ENCODE measurements around the gene IRF5.

The IRF5 gene

DNA sequence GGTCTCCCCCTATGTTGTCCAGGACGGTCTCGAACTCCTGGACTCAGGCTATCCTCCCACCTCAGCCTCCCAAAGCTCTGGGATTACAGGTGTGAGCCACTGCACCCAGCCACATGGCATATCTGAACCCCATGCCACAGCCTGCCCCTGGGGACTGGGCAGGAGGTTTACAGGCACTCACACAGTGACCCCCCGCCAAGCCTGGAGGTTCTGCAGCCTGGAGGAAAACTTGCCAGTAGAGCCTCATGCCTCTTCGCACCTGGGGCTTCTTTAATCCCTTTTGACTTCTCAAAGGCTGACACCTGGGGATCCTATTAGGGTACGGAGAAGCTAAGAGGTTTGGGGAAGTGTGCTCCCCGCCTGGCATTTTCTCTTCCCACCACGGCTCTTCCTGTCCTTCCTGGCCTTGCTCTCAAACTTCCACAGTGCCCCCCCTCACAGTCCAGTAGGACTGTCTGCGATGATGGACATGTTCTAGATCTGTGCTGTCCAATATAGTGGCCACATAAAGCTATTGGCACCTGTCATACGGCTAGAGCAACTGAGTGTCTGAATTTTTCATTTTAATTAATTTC is 15.8 kb upstream of the IRF5 start:
- DNase-seq: no peak

DNA sequence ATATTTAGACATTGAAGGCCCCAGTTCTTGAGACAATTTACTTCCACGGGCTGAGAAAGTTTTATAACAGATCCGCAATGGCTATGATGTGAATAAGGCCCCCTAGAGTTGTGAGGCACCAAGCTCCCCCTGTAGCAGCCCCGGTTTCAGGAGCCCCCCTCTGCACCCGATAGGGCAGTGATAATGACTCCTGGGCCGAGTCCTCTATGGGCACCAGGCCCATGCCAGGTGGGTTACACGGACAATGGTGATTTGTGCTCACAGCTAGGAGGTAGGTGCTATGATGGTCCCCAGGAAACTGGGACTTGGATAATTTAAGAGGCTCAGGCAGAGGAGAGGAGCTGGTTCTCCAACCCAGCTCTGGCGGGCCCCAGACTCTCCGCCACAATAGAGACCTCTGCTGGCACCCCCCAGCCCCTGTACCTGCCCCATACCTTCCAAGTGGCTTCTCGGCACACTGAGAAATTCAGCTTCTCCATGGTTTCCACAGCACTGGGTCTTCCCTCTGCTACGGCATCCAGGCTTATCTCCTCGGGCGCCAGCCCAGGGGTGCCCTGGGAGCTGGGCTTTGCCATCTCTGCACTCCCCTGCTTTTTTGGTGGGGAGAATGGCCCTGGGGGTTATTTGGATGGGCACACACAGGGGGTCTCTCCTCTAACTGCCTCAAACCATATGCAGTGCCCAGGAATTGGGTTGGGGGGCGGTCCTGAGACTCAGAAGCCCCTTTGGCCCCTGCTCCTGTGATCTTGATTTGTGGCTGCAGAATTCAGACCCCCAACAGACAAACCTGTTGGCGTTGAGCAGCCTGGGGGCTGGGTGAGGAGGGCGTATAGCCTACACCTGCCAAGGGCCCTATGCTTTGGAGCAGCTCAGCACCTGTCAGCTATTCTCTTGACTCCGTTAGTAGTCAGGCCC is 15.0 kb upstream of the IRF5 start:
- no peak for DNase-seq

DNA sequence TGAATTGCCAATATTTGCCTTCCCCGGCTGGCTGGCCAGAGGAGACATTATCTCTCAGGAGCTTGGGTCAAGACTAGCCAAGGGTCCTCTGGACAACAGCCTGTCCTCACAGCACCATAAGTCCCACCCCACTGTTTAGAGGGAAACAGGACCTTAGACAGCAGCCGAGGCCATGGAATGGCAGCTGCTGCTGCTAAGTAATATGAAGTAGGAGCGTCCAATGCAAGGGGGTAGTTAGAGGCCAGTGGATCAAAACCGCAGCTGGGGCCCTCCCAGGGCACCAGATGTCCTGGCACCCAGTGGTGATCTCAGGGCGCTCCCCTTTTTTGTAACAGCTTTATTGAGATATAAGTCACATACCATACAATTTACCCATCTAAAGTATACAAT is 14.3 kb upstream of the IRF5 start:
- no peak for DNase-seq

- no peak for DNase-seq
Observed at GRCh38 chr7:128924707-128925588, 12.8 kb upstream of the IRF5 start.

DNA sequence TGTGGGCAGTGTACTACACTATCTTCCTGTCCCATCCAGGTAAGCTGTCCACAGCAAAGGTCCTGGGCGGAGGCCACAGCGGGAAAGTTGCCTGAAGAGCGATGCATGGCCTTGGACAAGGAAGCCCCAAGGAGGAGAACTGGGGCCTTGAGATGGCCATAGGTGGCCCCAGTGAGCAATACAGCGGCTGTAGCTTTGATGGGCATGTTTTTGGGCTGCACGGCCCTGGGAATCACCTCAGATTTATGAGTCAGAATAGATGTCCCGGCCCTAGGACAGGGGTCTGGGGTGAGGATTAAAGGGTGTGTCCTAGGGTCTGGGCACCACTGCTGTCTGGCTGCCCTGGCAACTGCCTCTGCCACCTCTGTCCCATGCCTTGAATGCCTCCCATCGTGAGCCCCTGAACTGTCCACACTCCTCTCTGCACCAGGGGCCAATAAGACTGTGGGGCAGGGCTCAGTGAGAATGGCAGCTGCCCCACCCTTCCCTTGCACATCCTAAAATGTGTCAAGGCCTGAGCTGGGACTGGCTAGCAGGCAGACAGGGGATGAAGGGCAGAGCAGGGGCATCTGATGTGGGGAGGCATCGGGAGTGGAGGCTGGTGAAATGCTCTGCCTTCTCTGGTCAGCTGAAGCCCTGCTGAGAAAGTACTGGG is 9.4 kb upstream of the IRF5 start:
- no peak for DNase-seq

DNA sequence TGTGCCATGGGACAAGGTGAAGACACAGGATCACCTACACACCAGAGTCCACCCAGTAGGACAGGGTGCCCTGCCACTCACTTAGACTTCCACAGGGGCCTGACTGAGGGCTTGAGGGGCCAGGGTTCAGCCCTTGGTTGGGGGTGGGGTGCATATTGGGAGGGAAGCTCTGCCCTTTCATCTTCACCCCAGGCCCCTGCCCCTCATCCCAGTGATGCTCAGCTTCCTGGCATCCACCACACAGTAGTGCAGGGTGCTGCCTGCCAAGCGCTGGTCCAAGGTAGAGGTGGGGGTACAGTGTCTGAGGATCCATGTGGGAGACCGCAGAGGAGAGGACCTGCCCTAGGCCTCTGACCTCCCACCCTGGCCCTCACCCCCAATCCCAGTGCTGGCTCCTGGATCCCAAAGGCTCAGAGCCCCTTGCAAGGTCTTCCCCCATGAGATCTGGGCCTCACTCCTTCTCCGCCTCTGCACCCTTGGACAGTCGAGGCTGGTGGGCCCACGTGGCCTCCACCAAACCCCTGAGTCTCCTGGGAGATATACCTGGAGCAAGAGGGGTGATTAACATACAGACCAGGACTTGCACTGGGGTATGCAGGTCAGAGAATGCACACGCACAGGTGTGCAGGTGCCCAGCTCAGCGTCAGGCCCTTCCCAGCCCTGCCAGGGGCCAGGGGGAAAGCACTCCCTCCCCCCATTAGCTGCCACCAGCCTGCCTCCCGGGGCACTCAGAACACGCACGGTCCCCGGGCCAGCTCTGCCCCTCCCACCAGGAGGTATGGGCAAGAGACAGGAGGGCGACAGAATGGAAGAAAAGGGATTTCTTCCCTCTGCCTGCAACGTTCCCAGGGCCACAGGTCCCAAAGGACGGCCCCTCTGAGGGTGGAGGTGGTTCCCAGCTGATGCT is 8.6 kb upstream of the IRF5 start:
- no peak for DNase-seq

DNA sequence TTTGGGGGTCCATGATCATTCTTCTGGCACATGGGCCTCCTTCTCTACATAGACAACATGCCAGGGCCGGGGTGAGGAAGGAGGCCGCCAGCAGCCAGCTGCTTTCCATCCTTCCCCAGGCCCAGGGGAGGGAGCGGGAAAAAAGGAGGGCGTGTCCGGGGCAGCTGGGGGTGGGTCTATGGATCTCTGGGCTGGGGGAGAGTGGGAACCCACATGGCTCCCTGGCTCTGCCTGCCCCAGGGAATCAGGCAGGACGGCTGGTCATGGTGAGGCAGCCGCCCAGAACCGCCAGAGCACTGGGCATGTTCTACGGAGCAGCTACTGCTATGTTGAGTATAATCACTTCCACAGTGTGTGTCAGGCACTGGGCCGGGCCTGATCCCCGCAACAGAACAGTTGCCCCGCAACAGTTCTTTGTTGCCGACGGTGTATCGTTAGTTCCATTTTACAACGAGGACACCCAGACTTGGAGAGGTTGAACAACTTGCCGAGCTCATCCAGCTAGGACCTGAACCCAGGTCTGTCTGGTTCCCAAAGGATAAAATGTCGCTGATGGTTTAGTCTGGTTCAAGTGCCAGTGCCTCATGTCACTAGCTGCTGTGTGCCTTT is 6.4 kb upstream of the IRF5 start:
- no peak for DNase-seq

GRCh38 chr7:128931965-128932861 is 5.5 kb upstream of the IRF5 start:
- no peak for DNase-seq

DNA sequence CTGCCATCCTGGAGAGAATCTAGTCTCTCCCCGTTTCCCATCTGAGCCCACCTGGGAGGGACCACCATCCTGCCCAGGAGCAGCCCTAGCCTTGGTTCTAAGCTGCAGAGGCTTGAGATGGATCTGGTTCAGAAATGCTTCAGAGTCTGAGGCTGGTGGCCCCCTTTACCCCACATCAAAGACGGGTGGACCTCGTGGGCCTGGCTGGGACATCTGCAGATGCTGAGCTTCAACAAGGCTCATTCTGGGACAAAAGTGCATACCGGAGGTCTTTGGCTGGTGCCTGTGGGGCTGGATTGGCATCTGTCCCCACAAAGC is 4.9 kb upstream of the IRF5 start:
- no peak for DNase-seq

GRCh38 chr7:128933180-128933891 is 4.4 kb upstream of the IRF5 start:
- DNase-seq: no peak

GRCh38 chr7:128934361-128935341 is 3.1 kb upstream of the IRF5 start:
- DNase-seq: no peak

DNA sequence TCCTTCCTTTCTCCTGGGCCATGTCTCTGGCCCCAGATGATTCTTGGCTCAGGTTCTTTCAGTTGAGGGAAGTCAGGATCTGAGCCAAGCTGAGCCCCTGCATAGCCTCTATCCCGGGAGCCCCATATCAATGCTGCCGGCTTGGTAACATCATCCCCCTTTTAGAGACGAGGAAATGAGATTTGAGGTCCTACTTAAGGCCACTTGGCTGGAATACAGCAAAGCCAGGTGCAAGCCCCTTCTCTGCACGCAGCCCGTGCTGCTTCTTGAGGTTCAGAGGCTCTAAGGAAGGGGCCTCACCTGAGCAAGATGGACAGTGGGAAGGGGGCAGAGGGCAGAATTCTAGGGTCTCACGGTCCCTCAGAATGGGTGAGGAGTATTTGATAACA is 2.4 kb upstream of the IRF5 start:
- no peak for DNase-seq

DNA sequence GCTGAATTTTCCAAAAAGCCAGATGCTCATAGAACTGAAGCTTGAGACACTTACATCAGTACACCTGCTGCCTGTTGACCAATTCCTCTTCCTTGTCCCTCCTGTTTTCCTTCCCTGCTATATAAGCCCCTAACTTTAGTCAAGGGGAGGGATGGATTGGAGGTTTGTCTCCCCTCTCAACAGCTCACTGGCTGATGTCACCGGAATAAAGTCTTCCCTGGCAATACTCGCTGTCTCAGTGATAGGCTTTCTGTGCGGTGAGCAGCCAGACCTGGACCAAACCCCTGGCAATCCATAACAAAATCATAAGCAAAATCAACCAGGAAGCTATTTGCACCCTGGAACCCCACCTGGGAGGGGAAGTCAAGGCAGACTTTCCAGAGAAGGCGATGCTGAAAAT is 929 bp upstream of the IRF5 start:
- DNase-seq: no peak

- no peak for DNase-seq
Observed at GRCh38 chr7:128937271-128937646, 468 bp upstream of the IRF5 start.

DNA sequence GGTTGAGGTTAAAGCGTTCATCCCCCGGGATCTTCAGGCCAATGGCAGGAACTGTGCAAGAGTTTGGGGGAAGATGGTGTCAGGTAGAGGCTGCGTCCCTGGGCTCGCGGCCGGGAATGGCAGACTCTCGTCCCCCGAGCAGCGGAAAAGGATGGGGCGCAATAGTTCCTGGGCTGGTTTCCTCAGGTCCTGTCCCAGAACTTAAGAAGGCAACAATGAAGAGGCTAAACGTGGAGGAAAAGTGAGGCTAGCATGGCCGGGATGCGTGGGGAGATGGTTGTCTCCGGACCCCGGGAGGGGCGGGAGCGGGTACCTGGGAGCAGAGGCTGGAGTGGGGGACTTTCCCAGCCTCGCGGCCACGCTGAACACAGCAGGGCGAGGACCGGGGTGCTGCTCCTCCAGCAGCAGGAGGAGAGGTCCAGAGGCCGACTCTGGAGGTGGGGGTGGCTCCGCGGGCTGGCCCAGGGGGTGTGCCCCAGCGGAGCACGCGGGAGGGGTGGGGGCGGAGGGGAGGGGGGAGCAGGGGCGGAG is 882 bp downstream of the IRF5 start:
- no peak for DNase-seq

GRCh38 chr7:128939075-128939860 is 1.5 kb downstream of the IRF5 start:
- DNase-seq: no peak

GRCh38 chr7:128939861-128940410 is 2.2 kb downstream of the IRF5 start:
- no peak for DNase-seq
